ENCODE data around the gene FBXO38. TPM values are rescaled to one million over a fixed set of nuclear protein-coding genes. Genes with fewer than 3 reads are reported as not detected.

Gene FBXO38
- total and polyA plus RNA-seq, 12 donors, result 12.3 to 88.2 (median 41.9) TPM

GRCh38 chr5:148477429-148477828 is 93.7 kb downstream of the FBXO38 start:
- DNase-seq, result no peak
- Histone ChIP-seq H3K9me3 (replicated peaks in 1 of 3) (no peaks in the 10 kb centered on the region), H3K36me3 (replicated peaks in 1 of 2) (no peaks in the 10 kb centered on the region), H3K4me3 (no peak overlapping the region), H3K27ac (no peak overlapping the region), H3K27me3 (no peaks in the 10 kb centered on the region), H3K4me1 (replicated peaks in 1 of 2) (no peaks in the 10 kb centered on the region)
- 83 to 90% (median 87%) methylated on average over 3 of the region's 3 CpGs for whole genome bisulfite sequencing, 4 donors
- intact Hi-C loops (cut with DNase I), result no loop called here
- TF ChIP-seq POLR2A (IDR thresholded peaks at IDR 0.05), result no peak
- TF ChIP-seq CTCF (IDR thresholded peaks at IDR 0.05), result no peak

- Histone ChIP-seq H3K4me1 (replicated peaks in 1 of 2) (no peaks in the 10 kb centered on the region), H3K27me3 (no peaks in the 10 kb centered on the region), H3K27ac (no peak overlapping the region), H3K9me3 (replicated peaks in 1 of 3) (no peaks in the 10 kb centered on the region), H3K36me3 (replicated peaks in 1 of 2) (no peaks in the 10 kb centered on the region), H3K4me3 (no peak overlapping the region)
- DNase-seq, result no peak
- intact Hi-C loops (cut with DNase I), result no loop called here
- whole genome bisulfite sequencing, 4 donors, result 48 to 63% (median 58%) methylated on average over 4 to 7 of the region's 7 CpGs
- no peak for TF ChIP-seq CTCF (IDR thresholded peaks at IDR 0.05)
- TF ChIP-seq POLR2A (IDR thresholded peaks at IDR 0.05), result no peak
Measured at GRCh38 chr5:148482196-148482595, 98.4 kb downstream of the FBXO38 start.

GRCh38 chr5:148482697-148483462 is 99.1 kb downstream of the FBXO38 start:
- 61 to 68% (median 66%) methylated on average over 18 to 22 of the region's 22 CpGs for WGBS, 4 donors
- no peaks in the 10 kb centered on the region for H3K4me1 ChIP-seq (replicated peaks in 1 of 2)
- no peaks in the 10 kb centered on the region for H3K9me3 ChIP-seq (replicated peaks in 1 of 3)
- H3K4me3 ChIP-seq, result no peak overlapping the region
- no peaks in the 10 kb centered on the region for H3K27me3 ChIP-seq
- intact Hi-C loops (cut with DNase I), result no loop called here
- no peak overlapping the region for H3K27ac ChIP-seq
- peak; percentile 28 to 60 (median 50) for TF ChIP-seq CTCF (IDR thresholded peaks at IDR 0.05)
- TF ChIP-seq POLR2A (IDR thresholded peaks at IDR 0.05), result no peak
- H3K36me3 ChIP-seq (replicated peaks in 1 of 2), result no peaks in the 10 kb centered on the region
- DNase-seq, result peak; percentile 22 to 66 (median 35)

GRCh38 chr5:148483750-148484149 is 100.0 kb downstream of the FBXO38 start:
- no peaks in the 10 kb centered on the region for H3K36me3 ChIP-seq (replicated peaks in 1 of 2)
- TF ChIP-seq CTCF (IDR thresholded peaks at IDR 0.05) (no peak), POLR2A (IDR thresholded peaks at IDR 0.05) (no peak)
- no peak for DNase-seq
- no peaks in the 10 kb centered on the region for H3K4me1 ChIP-seq (replicated peaks in 1 of 2)
- H3K27me3 ChIP-seq, result no peaks in the 10 kb centered on the region
- intact Hi-C loops (cut with DNase I), result no loop called here
- H3K4me3 ChIP-seq, result no peak overlapping the region
- H3K9me3 ChIP-seq (replicated peaks in 1 of 3), result no peaks in the 10 kb centered on the region
- WGBS, 4 donors, result 90 to 93% (median 92%) methylated on average over 3 of the region's 3 CpGs
- H3K27ac ChIP-seq, result no peak overlapping the region

Data from adrenal gland (tissue), 12 donors.